Heart left ventricle (tissue), 16 donors: ENCODE measurements around the gene TRPV6. TPM values are rescaled to one million over a fixed set of nuclear protein-coding genes. Genes with fewer than 3 reads are reported as not detected.

ENCODE experiments used
- ATAC-seq, 4 donors: fragments of 200-7000 bp; cut with Tn5 transposase; one replicate each; pipeline ENCODE4 v1.9.1; 2020 to 2022; ENCODE audit warnings: moderate library complexity in 4 of 4, mild to moderate bottlenecking in 3 of 4, moderate number of reproducible peaks in 1 of 4
- DNase-seq, 5 donors: peaks; one replicate each; pipeline ENCODE4 v3.0.0-alpha.2; 2020
- H3K27ac ChIP-seq, 12 donors: fragments of 200-600 bp; sonication (generic) in 4 of 12; one replicate each; pipeline versions ENCODE4 v1.5.0 to v1.8.0; 2016 to 2022; ENCODE audit warnings: mild to moderate bottlenecking in 2 of 12
- H3K27me3 ChIP-seq, 9 donors: fragments of 200-600 bp; sonication (generic) in 2 of 9; one replicate each; pipeline versions ENCODE4 v1.5.1 to v1.8.0; 2016 to 2022; ENCODE audit warnings: mild to moderate bottlenecking in 3 of 9
- H3K36me3 ChIP-seq, 9 donors: fragments of 200-600 bp; sonication (generic) in 2 of 9; one replicate each; pipeline versions ENCODE4 v1.5.0 to v1.8.0; 2018 to 2022; ENCODE audit warnings: mild to moderate bottlenecking in 2 of 9
- H3K4me1 ChIP-seq, 12 donors: fragments of 200-600 bp; sonication (generic) in 4 of 12; one replicate each; pipeline versions ENCODE4 v1.5.0 to v1.8.0; 2016 to 2022; ENCODE audit warnings: mild to moderate bottlenecking in 3 of 12
- H3K4me3 ChIP-seq, 12 donors: fragments of 200-600 bp; sonication (generic) in 4 of 12; one replicate each; pipeline versions ENCODE4 v1.5.0 to v1.8.0; 2017 to 2022; ENCODE audit warnings: mild to moderate bottlenecking in 9 of 12, moderate library complexity in 4 of 12
- H3K9me3 ChIP-seq, 12 donors: fragments of 200-600 bp; sonication (generic) in 4 of 12; one replicate each; pipeline versions ENCODE4 v1.5.0 to v1.8.0; 2016 to 2022; ENCODE audit warnings: mild to moderate bottlenecking in 1 of 12
- POLR2A ChIP-seq, 2 donors: fragments of 450-650 bp; IDR thresholded peaks; one replicate each; pipeline ENCODE4 v1.6.1; 2017; ENCODE audit warnings: antibody characterized with exemption in 2 of 2, mild to moderate bottlenecking in 2 of 2, moderate library complexity in 2 of 2
- WGBS, 4 donors: extraction: QIAGEN DNeasy Blood & Tissue Kit in 2 of 4; methylation state at CpG; one replicate each; pipeline versions ENCODE4 v1.1.5 to v1.1.7; 2013 to 2018; 5-methylcytosine and 5-hydroxymethylcytosine counted together
- intact Hi-C, 10 donors: fragments of 100-400 bp; cut with DNase I; formaldehyde crosslinking; loops; one replicate each; pipeline versions ENCODE4 v1.11.1 to v1.14.2; 2022
- polyA plus RNA-seq, 2 donors: library from polyadenylated mRNA; stranded (reverse); fragments of 200-250 nt; gene quantifications; one replicate each; pipeline ENCODE4 v1.2.3, GENCODE V29; 2013
- total RNA-seq, 9 donors: library from RNA; depleted of rRNA in 2 of 9; stranded (reverse); fragments of >200 nt in 2 of 9; fragmentation: NEBNext Ultra II Directional in 3 of 9; extraction: Animal tissue kit (Norgen Biotek cat#: 25700) in 3 of 9; gene quantifications; one replicate each; pipeline versions ENCODE4 v1.1.0 to v1.2.4, GENCODE V29; 2016 to 2023
- TF ChIP-seq, protein P1 (sequence below), 12 donors: fragments of 200-600 bp; sonication (generic) in 4 of 12; IDR thresholded peaks; one replicate each; pipeline versions ENCODE4 v1.5.0 to v1.8.0; 2018 to 2022; ENCODE audit warnings: antibody characterized with exemption in 12 of 12, mild to moderate bottlenecking in 5 of 12
- donor health status: ischemic (EF 13 %, LVEDD 7.1; RV severe dilation, severe dysfunction).
- donor health status: healthy with polysubstance abuse.
- donor health status: DM: no; HTN: yes; CAD: no.
- donor health status: DM: no; HTN: no; CAD: no.
- donor health status: ischemic (EF 25% LVEDD 6.9; RV normal size, moderate dysfunction).
- donor health status: ischemic (EF 25% LVEDD 5.7; RV mildly dilated, moderate dysfunction).
- donor health status: healthy.
- donor health status: DM: yes; HTN: yes; CAD: no.
- donor health status: ischemic (EF 35%, LVEDD 5.7; RV mildly dilated, moderate dysfunction).
- donor health status: nonischemic (EF 11% LVEDD 7.7; RV severe dilation, severe dysfunction).
- donor health status: DM: yes; HTN: yes; CAD: no.
- donor health status: PGD.
- donor health status: ischemic (EF 29% LVEDD 5.4; RV normal size, mild dysfunction).
- donor health status: nonischemic (EF 23%, LVEDD 6.1; RV moderate dilation, normal function).

TRPV6 gene
- total and polyA plus RNA-seq, 11 donors = 0.68 TPM; not detected in 10

DNA sequence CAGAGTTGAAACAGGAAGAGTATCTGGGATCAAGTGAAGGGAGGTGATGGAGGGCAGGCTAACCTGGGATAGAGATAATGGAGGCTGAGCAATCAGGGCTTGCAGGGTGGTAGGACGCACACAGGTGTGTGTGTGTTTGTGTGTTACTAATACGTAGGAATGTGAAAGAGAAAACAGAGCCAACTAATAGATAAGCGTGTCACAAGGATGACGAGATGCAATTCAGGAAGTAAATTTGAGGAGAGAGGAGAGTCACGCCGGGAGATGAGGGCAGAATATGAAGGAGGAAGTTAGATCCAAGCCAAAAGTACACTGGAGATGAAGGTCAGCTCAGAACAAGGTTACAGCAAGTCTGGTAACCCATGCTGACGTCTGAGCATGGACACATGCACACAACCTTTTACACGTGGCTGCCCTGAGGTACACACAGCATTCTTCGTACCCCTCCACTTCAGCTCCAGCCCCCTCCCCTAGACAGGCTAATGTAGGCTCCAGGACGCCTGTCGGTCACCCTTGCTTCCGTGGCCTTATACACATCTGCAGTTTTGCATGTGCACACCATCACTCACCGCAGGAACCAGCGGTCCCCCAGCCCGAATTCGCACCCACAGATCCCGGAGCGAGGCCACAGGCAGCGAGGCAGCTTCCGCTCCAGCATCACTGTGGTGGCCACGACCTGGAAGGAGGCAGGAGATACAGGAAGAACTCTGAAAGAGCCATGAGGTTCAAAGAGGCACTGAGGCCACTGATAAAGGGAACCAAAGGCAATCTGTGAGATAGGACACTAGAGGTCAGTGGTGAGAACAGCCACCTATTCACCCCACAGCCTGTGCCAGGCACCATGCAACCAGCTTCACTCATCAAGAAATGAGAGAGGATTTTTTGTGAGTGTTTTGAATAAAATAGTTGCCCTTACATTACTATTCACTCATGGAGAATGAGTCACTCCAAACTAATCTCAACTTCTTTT is 23.7 kb upstream of the TRPV6 start:
- H3K9me3 ChIP-seq = peaks cover 0 to 6% (median 0%) of the 10 kb centered on the region in 12 donors
- WGBS, 4 donors = 61 to 64% (median 63%) methylated on average over 21 of the region's 21 CpGs
- H3K27me3 ChIP-seq = no peaks in the 10 kb centered on the region
- no peak for DNase-seq
- peaks cover 0 to 30% (median 0%) of the 10 kb centered on the region in 12 donors for H3K4me1 ChIP-seq
- H3K36me3 ChIP-seq = no peaks in the 10 kb centered on the region
- no peak overlapping the region for H3K4me3 ChIP-seq
- peak in 2 of 4 donors; percentile 24 to 59 for ATAC-seq
- intact Hi-C loops = no loop called here
- TF ChIP-seq, protein P1, sequence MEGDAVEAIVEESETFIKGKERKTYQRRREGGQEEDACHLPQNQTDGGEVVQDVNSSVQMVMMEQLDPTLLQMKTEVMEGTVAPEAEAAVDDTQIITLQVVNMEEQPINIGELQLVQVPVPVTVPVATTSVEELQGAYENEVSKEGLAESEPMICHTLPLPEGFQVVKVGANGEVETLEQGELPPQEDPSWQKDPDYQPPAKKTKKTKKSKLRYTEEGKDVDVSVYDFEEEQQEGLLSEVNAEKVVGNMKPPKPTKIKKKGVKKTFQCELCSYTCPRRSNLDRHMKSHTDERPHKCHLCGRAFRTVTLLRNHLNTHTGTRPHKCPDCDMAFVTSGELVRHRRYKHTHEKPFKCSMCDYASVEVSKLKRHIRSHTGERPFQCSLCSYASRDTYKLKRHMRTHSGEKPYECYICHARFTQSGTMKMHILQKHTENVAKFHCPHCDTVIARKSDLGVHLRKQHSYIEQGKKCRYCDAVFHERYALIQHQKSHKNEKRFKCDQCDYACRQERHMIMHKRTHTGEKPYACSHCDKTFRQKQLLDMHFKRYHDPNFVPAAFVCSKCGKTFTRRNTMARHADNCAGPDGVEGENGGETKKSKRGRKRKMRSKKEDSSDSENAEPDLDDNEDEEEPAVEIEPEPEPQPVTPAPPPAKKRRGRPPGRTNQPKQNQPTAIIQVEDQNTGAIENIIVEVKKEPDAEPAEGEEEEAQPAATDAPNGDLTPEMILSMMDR (IDR thresholded peaks at IDR 0.05) = peak in 3 of 12 donors; percentile 7 to 25 (median 11)
- TF ChIP-seq POLR2A (IDR thresholded peaks at IDR 0.05) = no peak
- peak overlapping the region in 1 of 12 donors; percentile 40 for H3K27ac ChIP-seq

DNA sequence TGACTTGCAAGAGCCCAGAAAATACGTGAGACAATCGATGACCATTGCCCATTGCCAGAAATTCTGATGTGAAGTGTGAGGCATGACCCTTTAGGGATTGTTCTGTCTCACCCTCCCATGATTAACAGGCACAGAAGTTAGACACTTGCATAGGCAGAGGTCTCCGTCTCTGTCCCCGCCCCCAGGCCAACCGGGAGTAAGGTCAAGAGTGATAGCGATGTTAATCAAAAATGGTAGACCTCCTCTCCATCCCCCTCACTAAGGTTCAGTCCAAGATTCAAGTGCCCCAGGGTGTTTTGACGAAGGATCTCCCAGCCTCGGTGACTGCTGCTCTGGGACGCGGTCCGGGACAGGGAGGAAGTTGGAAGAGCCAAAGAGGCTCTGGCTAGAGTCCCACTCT is 22.7 kb upstream of the TRPV6 start:
- no peaks in the 10 kb centered on the region for H3K27me3 ChIP-seq
- DNase-seq = no peak
- peak in 1 of 4 donors; percentile 15 for ATAC-seq
- TF ChIP-seq, protein P1 (IDR thresholded peaks at IDR 0.05) = no peak
- no peak for TF ChIP-seq POLR2A (IDR thresholded peaks at IDR 0.05)
- peaks cover 0 to 7% (median 0%) of the 10 kb centered on the region in 12 donors for H3K9me3 ChIP-seq
- peak overlapping the region in 1 of 12 donors; percentile 40 for H3K27ac ChIP-seq
- peaks cover 0 to 30% (median 0%) of the 10 kb centered on the region in 12 donors for H3K4me1 ChIP-seq
- no peak overlapping the region for H3K4me3 ChIP-seq
- intact Hi-C loops = no loop called here
- 70 to 78% (median 73%) methylated on average over 11 of the region's 11 CpGs for WGBS, 4 donors
- no peaks in the 10 kb centered on the region for H3K36me3 ChIP-seq

DNA sequence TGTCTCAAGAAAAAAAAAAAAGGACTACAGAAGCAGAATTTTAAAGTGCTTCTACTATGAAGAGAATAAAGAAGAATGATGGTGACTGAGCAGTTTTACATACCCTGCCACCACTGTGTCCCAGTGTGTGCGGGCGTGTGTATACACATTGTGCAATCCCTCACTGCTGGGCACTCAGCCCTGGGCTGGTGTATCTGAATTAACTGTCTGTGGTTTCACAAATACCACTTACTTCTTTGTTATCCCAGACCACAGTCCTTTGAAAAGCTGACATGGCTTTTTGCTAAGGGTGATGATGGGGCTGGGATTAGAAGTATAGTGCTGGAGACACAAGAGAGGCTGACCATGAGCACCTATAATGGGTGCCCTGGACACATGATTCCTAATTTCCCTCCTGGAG is 21.1 kb upstream of the TRPV6 start:
- TF ChIP-seq, protein P1 (IDR thresholded peaks at IDR 0.05) = no peak
- TF ChIP-seq POLR2A (IDR thresholded peaks at IDR 0.05) = no peak
- Histone ChIP-seq H3K4me3 (no peak overlapping the region), H3K27me3 (no peaks in the 10 kb centered on the region), H3K4me1 (peaks cover 0 to 29% (median 0%) of the 10 kb centered on the region in 12 donors), H3K9me3 (peaks cover 0 to 7% (median 0%) of the 10 kb centered on the region in 12 donors), H3K27ac (no peak overlapping the region), H3K36me3 (no peaks in the 10 kb centered on the region)
- intact Hi-C loops = no loop called here
- WGBS, 4 donors = 70 to 91% (median 86%) methylated on average over 2 of the region's 2 CpGs
- DNase-seq (no peak), ATAC-seq (no peak)

DNA sequence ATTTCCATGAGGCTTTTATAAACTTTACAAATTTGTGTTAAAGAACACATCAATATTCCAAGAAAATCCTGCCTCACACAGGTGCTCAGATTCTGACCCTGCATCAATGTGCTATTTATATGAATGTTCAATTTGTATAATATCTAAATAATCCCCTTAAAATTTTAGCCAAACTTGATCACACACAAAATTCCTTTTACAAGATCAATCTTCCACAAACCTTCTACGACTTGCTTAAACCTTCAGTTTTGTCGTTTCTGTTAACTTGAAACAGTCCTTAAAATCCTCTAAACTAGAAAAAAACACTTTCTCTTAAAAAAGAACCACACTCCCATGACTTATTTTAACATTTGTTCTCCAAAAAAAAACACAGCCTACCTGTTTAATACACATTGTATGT is 20.2 kb upstream of the TRPV6 start:
- intact Hi-C loops = no loop called here
- ATAC-seq = no peak
- Histone ChIP-seq H3K36me3 (no peaks in the 10 kb centered on the region), H3K9me3 (peaks cover 0 to 7% (median 0%) of the 10 kb centered on the region in 12 donors), H3K27me3 (no peaks in the 10 kb centered on the region), H3K4me1 (peaks cover 0 to 21% (median 0%) of the 10 kb centered on the region in 12 donors), H3K27ac (no peak overlapping the region), H3K4me3 (no peak overlapping the region)
- 71 to 80% (median 76%) methylated on average over 2 of the region's 2 CpGs for WGBS, 4 donors
- TF ChIP-seq, protein P1 (IDR thresholded peaks at IDR 0.05) = no peak
- TF ChIP-seq POLR2A (IDR thresholded peaks at IDR 0.05) = no peak
- no peak for DNase-seq
